Prostate gland (tissue), 2 donors: ENCODE results near the gene GFRA4. TPM values are rescaled to one million over a fixed set of nuclear protein-coding genes. Genes with fewer than 3 reads are reported as not detected.

Experiments
- DNase-seq: peaks from one replicate; pipeline ENCODE4 v3.0.0-alpha.2; 2019; ENCODE audit warnings: low spot score
- H3K27ac ChIP-seq, 2 donors: fragments of 200-600 bp; sonication (generic); 2 replicates each; pipeline ENCODE4 v1.5.1; 2017 to 2019
- H3K27me3 ChIP-seq: fragments of 200-600 bp; sonication (generic); replicated peaks from 2 replicates; pipeline ENCODE4 v1.5.1; 2019; ENCODE audit not compliant: insufficient read depth
- H3K36me3 ChIP-seq, 2 donors: fragments of 200-600 bp; sonication (generic); 1 replicate in 1 of 2; 2 replicates in 1 of 2; pipeline versions ENCODE4 v1.5.1 to v1.8.1; 2017 to 2019
- H3K4me1 ChIP-seq: fragments of 200-600 bp; sonication (generic); replicated peaks from 2 replicates; pipeline ENCODE4 v1.5.1; 2019
- H3K4me3 ChIP-seq, 2 donors: fragments of 200-600 bp; sonication (generic); 2 replicates each; pipeline ENCODE4 v1.5.1; 2017 to 2019
- H3K9me3 ChIP-seq: fragments of 200-600 bp; sonication (generic); 2 replicates; pipeline ENCODE4 v1.5.1; 2017
- CTCF ChIP-seq, 4 experiments: fragments of 200-600 bp in 2 of 4; fragments of 450-650 bp in 2 of 4; sonication (generic) in 2 of 4; IDR thresholded peaks; 1 replicate in 3 of 4; 2 replicates in 1 of 4; pipeline ENCODE4 v1.5.1; 2016 to 2019; ENCODE audit warnings: antibody characterized with exemption in 4 of 4, mild to moderate bottlenecking in 2 of 4, moderate library complexity in 2 of 4
- POLR2A ChIP-seq: fragments of 450-650 bp; IDR thresholded peaks from one replicate; pipeline ENCODE4 v1.6.1; 2016; ENCODE audit warnings: antibody characterized with exemption, mild to moderate bottlenecking
- POLR2AphosphoS5 ChIP-seq: sonication (generic); formaldehyde crosslinking; IDR thresholded peaks from one replicate; pipeline ENCODE4 v1.6.1; 2017; ENCODE audit warnings: antibody characterized with exemption
- WGBS: methylation state at CpG from one replicate; pipeline ENCODE4 v1.1.5; 2018; 5-methylcytosine and 5-hydroxymethylcytosine counted together
- intact Hi-C: fragments of 100-400 bp; cut with DNase I; formaldehyde crosslinking; loops from one replicate; pipeline ENCODE4 v1.14.2; 2022
- total RNA-seq, 2 donors: library from RNA; depleted of rRNA; stranded (reverse); fragments of >200 nt; gene quantifications; one replicate each; pipeline ENCODE4 v1.1.0, GENCODE V29; 2016

Gene GFRA4
- total RNA-seq, 2 donors from 2014 or later: not detected

- no peak for TF ChIP-seq POLR2AphosphoS5
- TF ChIP-seq CTCF (IDR thresholded peaks at IDR 0.05): no peak
- no peak for TF ChIP-seq POLR2A
- no peaks in the 10 kb centered on the region for H3K36me3 ChIP-seq
- peaks cover 13% of the 10 kb centered on the region for H3K27me3 ChIP-seq
- intact Hi-C loops: loop anchor here (2.0 to 10.0 kb wide), 3 partner anchors 33 to 167 kb away; partner anchors contain the start of genes ADISSP and MAVS
- H3K4me1 ChIP-seq: no peaks in the 10 kb centered on the region
- H3K27ac ChIP-seq: peak overlapping the region; percentile 37 to 46
- H3K9me3 ChIP-seq: no peaks in the 10 kb centered on the region
- no peak overlapping the region for H3K4me3 ChIP-seq
- no peak for DNase-seq
- WGBS: 49% methylated on average over 8 of the region's 8 CpGs
These were observed 14.5 kb upstream of the GFRA4 start for GRCh38 chr20:3677733-3678132.

- no peak overlapping the region for H3K4me3 ChIP-seq
- WGBS: 51% methylated on average over 13 of the region's 13 CpGs
- intact Hi-C loops: loop anchor here (5.0 to 10.0 kb wide), 2 partner anchors 92 to 170 kb away; partner anchors contain the start of genes ADISSP and MAVS
These were observed 12.0 kb upstream of the GFRA4 start for GRCh38 chr20:3674995-3675900.

GRCh38 chr20:3674447-3674846 is 11.2 kb upstream of the GFRA4 start:
- WGBS: 60% methylated on average over 10 of the region's 10 CpGs
- Histone ChIP-seq H3K4me3 (no peak overlapping the region), H3K36me3 (no peaks in the 10 kb centered on the region), H3K27me3 (peaks cover 28% of the 10 kb centered on the region), H3K4me1 (no peaks in the 10 kb centered on the region), H3K27ac (no peak overlapping the region), H3K9me3 (no peaks in the 10 kb centered on the region)
- no peak for TF ChIP-seq POLR2A
- no peak for TF ChIP-seq CTCF (IDR thresholded peaks at IDR 0.05)
- TF ChIP-seq POLR2AphosphoS5: no peak
- no peak for DNase-seq
- intact Hi-C loops: loop anchor here (10.0 kb wide), 1 partner anchor 170 kb away; the partner anchor contains the start of gene MAVS

More at GRCh38 chr20:3674995-3675900, 12.0 kb upstream of the GFRA4 start:
- H3K4me1 ChIP-seq: no peaks in the 10 kb centered on the region
- no peak overlapping the region for H3K27ac ChIP-seq
- TF ChIP-seq POLR2A (no peak), POLR2AphosphoS5 (no peak), CTCF (IDR thresholded peaks at IDR 0.05) (no peak)
- H3K9me3 ChIP-seq: no peaks in the 10 kb centered on the region
- no peaks in the 10 kb centered on the region for H3K36me3 ChIP-seq
- H3K27me3 ChIP-seq: peaks cover 28% of the 10 kb centered on the region
- DNase-seq: no peak

GRCh38 chr20:3673221-3674070 is 10.2 kb upstream of the GFRA4 start:
- intact Hi-C loops: loop anchor here (10.0 kb wide), 1 partner anchor 171 kb away; the partner anchor contains the start of gene MAVS
- H3K4me3 ChIP-seq: no peak overlapping the region

More at GRCh38 chr20:3673221-3674070, 10.2 kb upstream of the GFRA4 start:
- H3K27ac ChIP-seq: no peak overlapping the region
- WGBS: 61% methylated on average over 73 of the region's 90 CpGs
- no peaks in the 10 kb centered on the region for H3K36me3 ChIP-seq
- DNase-seq: no peak
- no peaks in the 10 kb centered on the region for H3K4me1 ChIP-seq
- TF ChIP-seq POLR2AphosphoS5 (no peak), POLR2A (no peak), CTCF (IDR thresholded peaks at IDR 0.05) (no peak)
- no peaks in the 10 kb centered on the region for H3K9me3 ChIP-seq
- H3K27me3 ChIP-seq: peaks cover 28% of the 10 kb centered on the region
